SK-N-SH (cell line): ENCODE data around the gene SMIM22.

Experiments used
- MXI1 ChIP-seq: IDR thresholded peaks from 2 replicates; pipeline ENCODE4 v1.6.1; 2012; ENCODE audit warnings: mild to moderate bottlenecking, low read depth, low read length, improper control_type of control experiment
- TAF1 ChIP-seq: IDR thresholded peaks from 2 replicates; pipeline ENCODE4 v1.6.1; 2012; ENCODE audit warnings: low read depth, mild to moderate bottlenecking, low read length, moderate library complexity, borderline replicate concordance
- TF ChIP-seq, protein P1 (sequence below): fragments of 200-600 bp; sonication (generic); IDR thresholded peaks from 2 replicates; pipeline ENCODE4 v1.6.1; 2017; ENCODE audit warnings: antibody characterized with exemption, mild to moderate bottlenecking, moderate library complexity

GRCh38 chr16:4746215-4746614 lies 49.0 kb upstream of the SMIM22 start:
- TF ChIP-seq TAF1 (no peak), MXI1 (no peak)
- TF ChIP-seq, protein P1, sequence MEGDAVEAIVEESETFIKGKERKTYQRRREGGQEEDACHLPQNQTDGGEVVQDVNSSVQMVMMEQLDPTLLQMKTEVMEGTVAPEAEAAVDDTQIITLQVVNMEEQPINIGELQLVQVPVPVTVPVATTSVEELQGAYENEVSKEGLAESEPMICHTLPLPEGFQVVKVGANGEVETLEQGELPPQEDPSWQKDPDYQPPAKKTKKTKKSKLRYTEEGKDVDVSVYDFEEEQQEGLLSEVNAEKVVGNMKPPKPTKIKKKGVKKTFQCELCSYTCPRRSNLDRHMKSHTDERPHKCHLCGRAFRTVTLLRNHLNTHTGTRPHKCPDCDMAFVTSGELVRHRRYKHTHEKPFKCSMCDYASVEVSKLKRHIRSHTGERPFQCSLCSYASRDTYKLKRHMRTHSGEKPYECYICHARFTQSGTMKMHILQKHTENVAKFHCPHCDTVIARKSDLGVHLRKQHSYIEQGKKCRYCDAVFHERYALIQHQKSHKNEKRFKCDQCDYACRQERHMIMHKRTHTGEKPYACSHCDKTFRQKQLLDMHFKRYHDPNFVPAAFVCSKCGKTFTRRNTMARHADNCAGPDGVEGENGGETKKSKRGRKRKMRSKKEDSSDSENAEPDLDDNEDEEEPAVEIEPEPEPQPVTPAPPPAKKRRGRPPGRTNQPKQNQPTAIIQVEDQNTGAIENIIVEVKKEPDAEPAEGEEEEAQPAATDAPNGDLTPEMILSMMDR: no peak
